GM19193 (cell line): Measurements from ENCODE around the gene RRP1B.

Experiments used
- POLR2A ChIP-seq: IDR thresholded peaks from 4 replicates; pipeline ENCODE4 v1.6.1; 2011; ENCODE audit not compliant: insufficient read depth, insufficient read length; ENCODE audit errors: extremely low read depth

RRP1B gene

GRCh38 chr21:43684424-43684823, 25.1 kb downstream of the RRP1B start:
- no peak for TF ChIP-seq POLR2A

- TF ChIP-seq POLR2A, result no peak
Measured at GRCh38 chr21:43686811-43687565, 27.6 kb downstream of the RRP1B start.

- TF ChIP-seq POLR2A, result no peak
Measured at GRCh38 chr21:43687566-43688399, 28.4 kb downstream of the RRP1B start.

GRCh38 chr21:43688906-43689305, 29.5 kb downstream of the RRP1B start:
- no peak for TF ChIP-seq POLR2A

- TF ChIP-seq POLR2A, result no peak
Measured at GRCh38 chr21:43689556-43690337, 30.4 kb downstream of the RRP1B start.

- TF ChIP-seq POLR2A, result no peak
Measured at GRCh38 chr21:43690346-43690745, 31.0 kb downstream of the RRP1B start.

- no peak for TF ChIP-seq POLR2A
Measured at GRCh38 chr21:43691086-43691795, 31.9 kb downstream of the RRP1B start.

GRCh38 chr21:43691801-43692200, 32.4 kb downstream of the RRP1B start:
- TF ChIP-seq POLR2A, result no peak

- no peak for TF ChIP-seq POLR2A
Measured at GRCh38 chr21:43692949-43693348, 33.6 kb downstream of the RRP1B start.

GRCh38 chr21:43693981-43694380, 34.6 kb downstream of the RRP1B start:
- no peak for TF ChIP-seq POLR2A

- no peak for TF ChIP-seq POLR2A
Measured at GRCh38 chr21:43694437-43695079, 35.2 kb downstream of the RRP1B start.

GRCh38 chr21:43696214-43696613, 36.9 kb downstream of the RRP1B start:
- TF ChIP-seq POLR2A, result no peak

GRCh38 chr21:43697758-43698643, 38.6 kb downstream of the RRP1B start:
- no peak for TF ChIP-seq POLR2A
